ENCODE data around the gene CLDN15.

GRCh38 chr7:101185258-101185839, 52.3 kb downstream of the CLDN15 start:
- TF ChIP-seq CTCF (IDR thresholded peaks at IDR 0.05) (no peak), POLR2A (IDR thresholded peaks at IDR 0.05) (no peak)
